ENCODE results near the gene KIAA0513.

Gene KIAA0513
- long read RNA-seq: 0 reads

- peak within 1 kb of the TSS; percentile 64 for H3K4me3 ChIP-seq (replicated peaks; ENCODE audit: insufficient read depth, low read length)
- peak within 1 kb of the TSS; percentile 65 for H3K27ac ChIP-seq (replicated peaks)
- DNase-seq (ENCODE audit: low read depth in 1 of 2, low spot score in 1 of 2): peak; percentile 85 to 86
- TF ChIP-seq CTCF (IDR thresholded peaks at IDR 0.05; ENCODE audit: insufficient read depth, low read length) (no peak), GABPA (IDR thresholded peaks at IDR 0.05; ENCODE audit: low read depth) (no peak), SPI1 (IDR thresholded peaks at IDR 0.05; ENCODE audit: borderline replicate concordance, low read depth) (no peak), REST (IDR thresholded peaks at IDR 0.05; ENCODE audit: insufficient replicate concordance, low read depth) (no peak), POLR2AphosphoS5 (IDR thresholded peaks at IDR 0.05; ENCODE audit: low read depth) (peak; percentile 61; the same call in 1 of the 2 replicates)
- peaks cover 8% of the 10 kb centered on the region for H3K27me3 ChIP-seq (ENCODE audit: insufficient read depth, poor library complexity, severe bottlenecking)
These were observed at the start of gene KIAA0513 for GRCh38 chr16:85027349-85027957. TSS of gene KIAA0513 (plus strand) at chr16:85027795. CDS start at chr16:85067072, 39,277 bp downstream.

- Histone ChIP-seq H3K27ac (replicated peaks) (no peak overlapping the region), H3K4me3 (replicated peaks; ENCODE audit: insufficient read depth, low read length) (no peak overlapping the region), H3K27me3 (ENCODE audit: insufficient read depth, poor library complexity, severe bottlenecking) (no peaks in the 10 kb centered on the region)
- no peak for TF ChIP-seq GABPA (IDR thresholded peaks at IDR 0.05; ENCODE audit: low read depth)
- no peak for TF ChIP-seq CTCF (IDR thresholded peaks at IDR 0.05; ENCODE audit: insufficient read depth, low read length)
- no peak for TF ChIP-seq REST (IDR thresholded peaks at IDR 0.05; ENCODE audit: insufficient replicate concordance, low read depth)
- no peak for TF ChIP-seq SPI1 (IDR thresholded peaks at IDR 0.05; ENCODE audit: borderline replicate concordance, low read depth)
- TF ChIP-seq POLR2AphosphoS5 (IDR thresholded peaks at IDR 0.05; ENCODE audit: low read depth): no peak
- no peak for DNase-seq (ENCODE audit: low read depth in 1 of 2, low spot score in 1 of 2)
These were observed 48.1 kb upstream of the KIAA0513 start for GRCh38 chr16:84979516-84979915.

GRCh38 chr16:84982434-84982833 lies 45.2 kb upstream of the KIAA0513 start:
- TF ChIP-seq GABPA (IDR thresholded peaks at IDR 0.05; ENCODE audit: low read depth) (no peak), SPI1 (IDR thresholded peaks at IDR 0.05; ENCODE audit: borderline replicate concordance, low read depth) (0 out of 2 replicates have a peak, but pooled peaks have one; percentile 3), POLR2AphosphoS5 (IDR thresholded peaks at IDR 0.05; ENCODE audit: low read depth) (no peak)

GRCh38 chr16:84985079-84986065 lies 42.2 kb upstream of the KIAA0513 start:
- Histone ChIP-seq H3K4me3 (replicated peaks; ENCODE audit: insufficient read depth, low read length) (no peak overlapping the region), H3K27ac (replicated peaks) (no peak overlapping the region), H3K27me3 (ENCODE audit: insufficient read depth, poor library complexity, severe bottlenecking) (no peaks in the 10 kb centered on the region)
- no peak for TF ChIP-seq GABPA (IDR thresholded peaks at IDR 0.05; ENCODE audit: low read depth)
- TF ChIP-seq REST (IDR thresholded peaks at IDR 0.05; ENCODE audit: insufficient replicate concordance, low read depth): no peak
- TF ChIP-seq CTCF (IDR thresholded peaks at IDR 0.05; ENCODE audit: insufficient read depth, low read length): no peak
- TF ChIP-seq POLR2AphosphoS5 (IDR thresholded peaks at IDR 0.05; ENCODE audit: low read depth): no peak
- TF ChIP-seq SPI1 (IDR thresholded peaks at IDR 0.05; ENCODE audit: borderline replicate concordance, low read depth): no peak
- DNase-seq (ENCODE audit: low read depth in 1 of 2, low spot score in 1 of 2): no peak

More at GRCh38 chr16:84982434-84982833, 45.2 kb upstream of the KIAA0513 start:
- DNase-seq (ENCODE audit: low read depth in 1 of 2, low spot score in 1 of 2): peak in 1 of 2 experiments; percentile 55
- H3K27me3 ChIP-seq (ENCODE audit: insufficient read depth, poor library complexity, severe bottlenecking): no peaks in the 10 kb centered on the region
- peak overlapping the region; percentile 59 for H3K27ac ChIP-seq (replicated peaks)
- H3K4me3 ChIP-seq (replicated peaks; ENCODE audit: insufficient read depth, low read length): no peak overlapping the region
